NT2/D1 (cell line): ENCODE data around the gene MAS1.

Experiments used
- SUZ12 ChIP-seq: IDR thresholded peaks from 2 replicates; pipeline ENCODE4 v1.6.1; 2011; ENCODE audit not compliant: insufficient read length, insufficient read depth; ENCODE audit errors: extremely low read depth
- YY1 ChIP-seq: IDR thresholded peaks from 2 replicates; pipeline ENCODE4 v1.6.1; 2011; ENCODE audit not compliant: insufficient read length, insufficient read depth

- TF ChIP-seq SUZ12 (no peak), YY1 (no peak)
Observed at GRCh38 chr6:159935065-159935464, 44.3 kb downstream of the MAS1 start.
